ENCODE results near the gene HM13.
"Not testable (repeated sequence)": the region's sequence is repeated elsewhere in the genome, so short reads cannot be mapped to it uniquely, and the experiment has no call there.

HM13 gene

GRCh38 chr20:31514154-31515071 lies at the start of gene HM13:
HM13 (plus strand) TSS chr20:31514442; CDS start chr20:31514552, 110 bp downstream.
- DNase-seq = peak; percentile 81 to 97

- DNase-seq = not testable (repeated sequence)
Observed at GRCh38 chr20:31470946-31471345, 43.3 kb upstream of the HM13 start.

GRCh38 chr20:31472395-31473330 lies 41.6 kb upstream of the HM13 start:
- no peak for DNase-seq

GRCh38 chr20:31473331-31474096 lies 40.7 kb upstream of the HM13 start:
- no peak for DNase-seq

GRCh38 chr20:31474097-31474436 lies 40.2 kb upstream of the HM13 start:
- DNase-seq = no peak

- DNase-seq = no peak
Observed at GRCh38 chr20:31474758-31475427, 39.3 kb upstream of the HM13 start, which contains the start of the genes DEFB124 and REM1. DEFB124 (minus strand) TSS chr20:31475127; CDS start chr20:31473013, 2,114 bp downstream. REM1 (plus strand) TSS chr20:31475288; CDS start chr20:31476446, 1,158 bp downstream.

- DNase-seq = no peak
Observed at GRCh38 chr20:31475472-31476293, 38.6 kb upstream of the HM13 start.

- no peak for DNase-seq
Observed at GRCh38 chr20:31476294-31476585, 38.0 kb upstream of the HM13 start.

- peak in 1 of 2 experiments; percentile 39 for DNase-seq
Observed at GRCh38 chr20:31476643-31477215, 37.5 kb upstream of the HM13 start.

- DNase-seq = no peak
Observed at GRCh38 chr20:31484001-31484400, 30.2 kb upstream of the HM13 start.

GRCh38 chr20:31485450-31486339 lies 28.5 kb upstream of the HM13 start:
- no peak for DNase-seq

GRCh38 chr20:31488115-31488514 lies 26.1 kb upstream of the HM13 start:
- no peak for DNase-seq

- DNase-seq = no peak
Observed at GRCh38 chr20:31489152-31489551, 25.1 kb upstream of the HM13 start.

GRCh38 chr20:31490752-31491151 lies 23.5 kb upstream of the HM13 start:
- no peak for DNase-seq

GRCh38 chr20:31494131-31494530 lies 20.1 kb upstream of the HM13 start:
- DNase-seq = peak in 1 of 2 experiments; percentile 16

- DNase-seq = peak in 1 of 2 experiments; percentile 48
Observed at GRCh38 chr20:31496761-31497295, 17.4 kb upstream of the HM13 start.

- DNase-seq = no peak
Observed at GRCh38 chr20:31497838-31498540, 16.3 kb upstream of the HM13 start.

- DNase-seq = no peak
Observed at GRCh38 chr20:31500527-31500926, 13.7 kb upstream of the HM13 start.

Data from NCI-H524 (cell line).